Amniotic epithelial cell (primary cell): Measurements from ENCODE around the gene SYK.

Experiments used
- DNase-seq: peaks from one replicate; pipeline ENCODE4 v3.0.0-alpha.2; 2010; ENCODE audit warnings: low read depth

SYK gene

DNA sequence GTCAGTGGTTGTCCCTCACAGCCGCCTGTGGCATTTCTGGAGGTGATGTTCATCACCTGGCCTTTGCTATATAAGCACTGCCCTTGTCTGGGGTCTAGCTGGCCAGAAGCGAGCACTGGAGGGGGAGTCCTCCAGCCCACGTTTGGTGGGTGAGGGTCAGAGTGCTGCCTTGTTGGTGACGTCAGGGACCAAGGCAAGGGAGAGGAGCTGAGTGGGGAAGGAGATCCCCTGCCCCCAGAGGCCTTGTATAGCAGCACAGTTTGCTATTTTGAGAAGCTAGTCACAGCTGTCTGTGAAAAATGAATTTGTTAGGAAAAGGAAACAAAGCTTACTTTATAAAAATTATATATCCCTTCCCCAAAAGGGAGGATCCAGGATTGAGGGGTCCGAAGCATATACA, 49.8 kb downstream of the SYK start:
- DNase-seq: no peak

DNA sequence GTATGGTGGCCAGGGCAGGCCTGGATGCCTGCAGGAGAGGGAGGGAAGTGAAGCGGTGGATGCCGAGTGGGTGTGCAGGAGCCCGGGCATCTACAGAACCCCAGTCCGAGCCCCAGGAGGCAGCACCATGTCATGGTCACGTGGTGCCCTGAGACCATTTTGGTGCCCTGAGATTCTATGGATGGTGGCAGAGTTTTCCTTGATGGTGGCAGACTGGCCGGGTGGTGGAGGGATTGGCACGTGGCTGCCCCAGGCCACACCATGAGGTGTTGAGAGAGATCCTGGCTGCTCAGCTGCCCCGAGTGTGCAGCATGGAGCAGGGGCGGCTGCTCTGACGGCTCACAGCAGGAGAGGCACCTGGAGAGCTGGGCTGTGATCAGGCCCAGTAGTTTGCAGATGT, 52.3 kb downstream of the SYK start:
- no peak for DNase-seq

DNA sequence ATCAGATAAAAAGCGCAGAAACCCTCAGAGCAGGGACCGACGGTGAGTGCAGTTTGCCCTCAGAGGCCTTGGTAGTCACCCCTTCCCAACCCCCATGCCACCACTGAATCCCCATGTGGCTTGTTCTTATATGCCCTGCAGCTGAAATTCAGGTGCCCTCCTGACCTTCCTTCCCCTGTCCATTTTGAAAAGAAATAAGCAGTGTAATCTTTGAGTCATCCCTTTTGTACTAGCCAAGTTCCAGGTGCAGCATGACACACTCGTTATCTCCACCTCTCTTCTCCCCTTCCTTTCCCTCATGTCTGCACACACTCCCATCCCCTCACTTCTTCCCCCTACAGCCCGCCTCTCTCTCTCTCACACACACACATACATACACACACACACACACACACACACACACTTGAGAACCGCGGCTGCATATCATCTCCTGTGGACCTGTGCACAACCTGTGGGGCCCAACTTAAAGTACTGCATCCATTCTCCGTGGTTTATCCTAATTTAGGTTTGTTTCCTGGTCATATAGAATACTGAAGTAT, 53.1 kb downstream of the SYK start:
- DNase-seq: no peak

DNA sequence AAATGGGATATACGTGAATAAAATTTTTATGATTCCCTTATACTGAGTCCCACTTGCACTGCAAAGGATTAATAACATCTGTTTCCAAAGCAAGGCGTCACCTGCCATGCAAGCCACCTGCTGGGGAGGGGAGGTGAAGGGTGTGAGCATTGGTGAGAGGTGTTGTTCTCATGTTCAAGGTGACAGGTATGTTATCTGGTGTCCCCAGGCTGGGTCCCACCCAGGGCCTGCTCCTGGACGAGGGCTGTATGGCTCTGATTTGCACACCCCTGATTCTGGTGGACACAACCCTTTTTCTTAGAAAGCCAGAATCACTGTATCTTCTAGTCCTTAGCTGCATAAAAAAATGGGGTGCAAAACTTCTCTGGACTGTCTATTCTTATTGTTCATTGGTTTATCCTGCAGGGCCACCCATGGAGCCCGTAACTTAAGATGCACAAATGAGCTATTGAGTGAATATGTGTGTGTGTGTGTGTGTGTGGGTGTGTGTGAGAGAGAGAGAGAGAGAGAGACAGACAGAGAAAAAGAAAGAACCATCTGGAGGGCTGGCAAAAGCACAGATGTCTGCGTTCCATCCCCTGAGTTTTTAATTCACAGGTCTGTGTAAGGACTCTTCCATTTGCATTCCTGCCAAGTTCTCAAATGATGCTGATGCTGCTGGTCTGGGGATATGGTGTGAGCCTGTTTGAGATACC, 53.7 kb downstream of the SYK start:
- no peak for DNase-seq

DNA sequence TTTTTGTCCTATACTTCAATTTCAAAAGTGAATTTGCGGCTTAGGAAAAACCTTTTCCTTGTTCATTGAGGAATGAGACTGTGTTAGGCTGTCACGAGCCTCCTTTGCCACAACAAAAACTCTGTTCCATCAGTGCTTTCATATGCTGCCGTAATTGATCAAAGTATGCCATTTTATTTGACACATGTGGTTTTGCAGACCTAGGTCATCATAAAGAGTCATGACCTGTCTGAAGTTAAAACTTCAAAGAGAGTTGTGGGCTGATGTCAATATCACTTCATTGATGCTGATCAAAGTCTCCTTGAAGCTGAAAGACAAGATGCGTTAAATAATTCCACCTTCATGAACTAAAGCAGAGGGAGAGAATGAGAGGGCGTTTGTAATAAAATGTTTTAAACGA, 55.5 kb downstream of the SYK start:
- no peak for DNase-seq

DNA sequence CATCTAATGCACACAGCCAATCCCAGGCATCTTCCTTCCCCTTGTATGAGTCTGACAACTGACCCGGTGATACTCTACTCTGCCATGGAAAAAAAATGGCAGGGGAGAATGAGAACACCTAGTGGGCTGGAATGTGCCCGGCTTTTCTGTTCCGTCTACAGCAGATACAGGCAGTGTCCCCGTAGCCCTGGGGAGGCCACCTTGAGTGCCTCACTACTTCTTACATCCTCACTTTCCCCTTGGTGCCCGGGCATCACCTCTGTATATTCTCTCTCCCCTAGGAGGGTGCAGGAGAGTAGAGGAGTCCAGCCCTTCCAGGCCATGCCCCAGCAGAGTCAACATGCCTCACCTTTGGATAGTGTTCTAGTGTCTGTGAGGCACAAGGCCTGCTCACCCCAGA, 56.2 kb downstream of the SYK start:
- no peak for DNase-seq

DNA sequence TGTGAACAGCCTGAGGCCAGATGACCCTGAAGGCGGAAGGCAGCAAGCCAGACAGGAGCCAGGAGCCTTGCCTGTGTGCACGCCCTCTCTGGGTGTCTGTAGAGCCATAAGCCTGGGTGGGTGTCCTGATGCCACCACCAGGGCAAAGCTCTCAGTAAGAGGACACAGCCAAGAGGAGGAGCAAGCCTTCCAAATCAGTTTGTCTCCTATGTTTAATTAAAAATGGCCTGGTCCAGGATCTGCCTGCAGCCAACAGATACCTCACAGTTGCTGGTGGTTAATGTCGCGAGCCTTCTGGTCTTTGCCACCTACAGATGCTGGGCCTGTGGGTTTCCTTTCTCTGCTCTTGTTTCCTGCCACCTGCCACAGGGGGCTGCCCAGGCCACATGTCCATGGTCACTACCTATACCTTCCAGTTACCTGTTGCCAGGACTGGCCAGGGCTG, 56.9 kb downstream of the SYK start:
- no peak for DNase-seq

DNA sequence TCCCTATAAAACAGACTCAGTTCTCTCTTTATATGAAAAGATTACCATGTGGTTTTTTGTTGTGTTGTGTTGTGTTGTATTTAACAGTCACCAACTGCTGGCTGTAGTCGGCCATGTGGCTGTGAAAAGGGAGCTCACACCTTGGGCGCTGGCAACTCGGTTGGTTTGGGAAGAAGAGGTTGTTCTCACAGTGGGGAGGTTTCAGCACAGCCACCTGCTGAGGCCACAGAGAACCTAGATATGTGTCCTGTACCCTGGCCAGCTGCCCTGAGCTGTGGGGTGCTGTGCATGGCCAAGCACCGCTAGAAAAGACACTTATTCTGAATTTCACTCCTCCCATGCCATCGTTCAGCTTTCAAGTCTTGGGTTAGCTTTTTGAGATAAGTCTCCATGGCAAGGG, 58.8 kb downstream of the SYK start:
- no peak for DNase-seq

DNA sequence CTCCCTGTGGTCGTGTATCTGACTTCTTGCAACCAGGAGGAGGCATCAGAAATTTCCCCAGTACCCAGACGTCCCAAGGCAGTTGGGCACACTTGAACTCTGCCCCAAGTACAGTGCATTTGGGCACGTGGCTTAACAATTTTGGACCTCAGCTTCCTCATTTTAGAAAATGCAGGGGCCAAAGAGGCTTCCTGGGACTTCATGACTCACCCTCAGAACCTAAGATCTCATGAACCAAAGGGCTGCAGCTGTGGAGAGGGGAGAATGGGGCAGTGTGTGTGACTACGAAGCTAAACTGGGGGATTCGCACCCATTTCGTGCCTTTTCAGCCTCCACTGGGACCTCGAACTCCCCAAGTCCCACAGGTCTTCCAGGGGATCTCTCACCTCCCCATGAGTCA, 59.2 kb downstream of the SYK start:
- DNase-seq: no peak

DNA sequence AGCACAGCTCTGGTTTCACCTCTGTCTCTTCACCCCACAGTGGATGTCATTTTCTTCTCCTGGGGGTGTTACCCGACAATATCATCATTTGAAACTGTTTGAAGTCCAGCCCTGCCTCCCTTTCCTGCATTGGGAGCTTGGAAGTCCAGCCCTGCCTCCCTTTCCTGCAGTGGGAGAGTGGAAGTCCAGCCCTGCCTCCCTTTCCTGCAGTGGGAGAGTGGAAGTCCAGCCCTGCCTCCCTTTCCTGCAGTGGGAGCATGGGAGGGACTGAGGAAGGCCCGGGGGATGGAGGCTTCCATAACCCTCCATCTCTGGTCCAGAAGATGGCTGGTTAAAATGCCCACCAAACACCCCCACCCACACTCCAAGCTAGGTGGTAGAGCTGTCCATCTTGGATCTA, 59.8 kb downstream of the SYK start:
- no peak for DNase-seq

DNA sequence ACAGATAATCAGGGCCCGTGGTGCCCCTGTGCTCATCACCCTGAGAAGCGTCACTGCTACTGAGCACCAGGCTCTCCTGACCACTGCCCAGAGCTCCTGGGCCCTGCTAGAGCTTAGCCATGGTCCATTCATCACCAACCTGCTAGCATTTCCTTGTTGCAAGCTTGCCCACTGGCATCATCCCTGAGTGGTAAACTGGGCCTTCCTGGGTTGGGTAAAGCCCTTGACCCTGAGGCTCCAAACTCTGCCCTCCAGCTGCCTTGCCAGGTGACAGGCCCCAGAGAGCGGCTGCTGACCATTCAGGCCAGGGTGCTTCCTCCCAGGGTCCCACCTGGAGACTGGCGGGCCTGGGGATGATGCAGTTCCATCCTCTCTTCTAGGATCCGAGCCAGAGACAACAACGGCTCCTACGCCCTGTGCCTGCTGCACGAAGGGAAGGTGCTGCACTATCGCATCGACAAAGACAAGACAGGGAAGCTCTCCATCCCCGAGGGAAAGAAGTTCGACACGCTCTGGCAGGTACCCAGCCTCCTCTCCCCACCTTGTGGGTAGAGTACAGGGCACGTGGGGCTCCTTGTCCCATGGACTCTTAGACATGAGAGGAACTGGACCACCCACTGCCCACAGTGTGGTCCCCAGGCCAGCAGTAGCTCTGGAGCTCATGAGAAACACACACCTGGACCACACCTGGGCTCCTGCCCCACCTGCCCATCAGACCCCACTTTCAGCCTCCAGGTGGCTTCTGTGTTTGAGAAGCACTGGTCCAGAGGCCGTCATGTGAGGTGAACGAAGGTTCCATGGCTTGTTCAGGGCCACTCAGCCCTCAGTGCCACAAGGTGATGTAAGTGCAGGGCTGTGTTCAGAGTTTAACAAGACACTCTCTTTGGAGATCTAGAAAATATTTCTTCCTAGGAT, 60.5 kb downstream of the SYK start:
- no peak for DNase-seq

DNA sequence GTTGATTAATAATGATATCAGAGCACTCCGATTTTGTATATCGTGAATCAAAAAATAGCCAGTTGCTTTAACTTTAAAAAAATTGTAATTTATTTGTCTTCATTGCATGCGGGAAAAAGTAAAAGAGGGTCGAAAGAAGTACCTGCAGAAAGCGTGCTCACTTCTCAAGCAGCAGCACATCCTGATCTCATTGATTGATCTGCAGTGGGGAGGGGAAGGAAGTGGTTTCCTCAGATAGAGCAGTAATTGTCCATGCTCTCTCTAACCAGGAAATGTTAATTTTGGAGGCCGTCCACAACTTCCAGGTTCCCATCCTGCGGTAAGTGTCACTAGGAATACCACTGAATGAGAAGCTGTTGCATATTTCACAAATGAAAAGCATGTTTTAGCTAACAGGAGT, 63.2 kb downstream of the SYK start:
- no peak for DNase-seq

DNA sequence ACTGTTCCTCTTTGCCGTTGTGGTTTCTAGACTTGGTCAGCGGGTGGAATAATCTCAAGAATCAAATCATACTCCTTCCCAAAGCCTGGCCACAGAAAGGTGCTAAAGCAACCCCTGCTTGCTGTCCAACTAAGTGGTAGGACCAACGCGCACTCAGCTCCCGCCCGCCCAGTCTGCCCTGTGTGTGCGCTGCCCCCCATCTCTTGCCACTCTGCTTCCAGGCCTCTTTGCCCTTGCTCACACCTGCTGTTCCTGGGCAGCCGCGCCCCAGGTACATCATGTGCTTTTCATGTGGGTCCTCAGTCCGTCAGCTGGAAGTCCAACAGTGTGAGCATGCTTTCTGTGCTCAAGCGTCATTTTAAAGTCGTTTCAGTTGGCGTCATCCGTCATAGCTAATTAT, 65.5 kb downstream of the SYK start:
- DNase-seq: no peak

DNA sequence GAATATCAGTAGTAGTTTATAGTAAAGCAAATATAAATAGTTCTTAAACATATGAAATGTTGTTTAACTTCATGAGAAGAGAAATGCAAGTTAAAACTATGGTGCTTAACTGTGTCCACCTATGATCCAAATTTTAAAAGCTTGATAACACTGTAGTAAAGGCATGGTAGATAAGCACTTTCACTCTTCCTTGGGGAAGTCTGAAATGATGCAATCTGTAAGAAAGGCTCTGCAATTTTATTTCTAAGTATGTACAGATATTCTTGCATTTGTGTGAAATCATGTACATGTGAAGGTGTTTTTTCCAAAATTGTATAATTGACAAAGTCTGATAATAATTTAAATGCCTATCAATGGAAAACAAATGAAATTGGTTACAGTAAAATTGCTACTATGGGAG, 66.9 kb downstream of the SYK start:
- no peak for DNase-seq

DNA sequence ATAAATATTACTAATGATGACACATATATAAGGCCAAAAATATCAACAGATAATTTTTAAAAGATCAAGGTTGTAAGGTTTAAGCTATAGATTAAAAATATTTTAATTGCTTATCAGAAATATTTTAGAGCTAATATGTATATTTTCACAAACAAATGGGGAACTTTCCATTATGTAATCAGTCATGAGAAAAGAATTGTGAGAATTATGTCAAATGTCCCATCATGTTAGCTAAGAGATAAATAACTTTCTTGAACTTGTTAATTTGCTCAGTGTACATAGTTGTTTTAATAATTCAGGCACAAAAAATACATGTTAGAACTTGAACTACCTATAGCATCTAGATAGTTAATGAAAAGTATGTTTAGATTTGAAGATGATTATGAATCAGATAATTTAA, 67.7 kb downstream of the SYK start:
- DNase-seq: no peak

DNA sequence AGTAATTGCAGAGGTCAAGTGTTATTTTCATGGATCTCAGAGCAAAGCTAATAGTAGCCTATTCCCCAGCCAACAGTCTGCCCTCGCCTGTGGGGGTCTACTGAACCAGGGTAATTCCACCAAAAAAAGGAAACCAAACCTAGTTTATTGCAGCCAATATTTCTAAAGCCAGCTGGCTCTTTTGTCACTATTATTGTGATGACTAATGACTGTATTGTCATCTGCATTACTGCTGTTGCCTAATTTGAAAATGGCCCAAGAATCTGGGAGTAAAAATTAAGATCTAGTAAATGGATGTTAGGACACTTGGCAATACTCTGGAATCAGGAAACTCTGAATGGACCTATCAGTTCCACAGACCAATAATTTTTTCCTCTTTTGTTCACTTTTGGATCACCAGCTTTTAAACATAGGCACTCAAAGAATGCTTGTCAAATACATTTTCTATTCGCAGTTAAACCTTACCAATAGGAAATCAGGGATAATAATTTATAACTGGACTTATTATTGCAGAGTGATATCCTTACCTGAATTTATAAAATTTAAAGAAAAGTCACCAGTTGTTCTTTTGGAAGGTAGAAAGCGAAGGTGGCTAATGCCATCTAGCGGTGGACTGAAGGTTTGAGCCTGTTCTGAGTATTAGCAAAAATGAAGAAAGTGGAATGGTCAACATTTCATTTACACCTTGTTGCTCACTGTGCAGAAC, 69.2 kb downstream of the SYK start:
- DNase-seq: peak; percentile 41

DNA sequence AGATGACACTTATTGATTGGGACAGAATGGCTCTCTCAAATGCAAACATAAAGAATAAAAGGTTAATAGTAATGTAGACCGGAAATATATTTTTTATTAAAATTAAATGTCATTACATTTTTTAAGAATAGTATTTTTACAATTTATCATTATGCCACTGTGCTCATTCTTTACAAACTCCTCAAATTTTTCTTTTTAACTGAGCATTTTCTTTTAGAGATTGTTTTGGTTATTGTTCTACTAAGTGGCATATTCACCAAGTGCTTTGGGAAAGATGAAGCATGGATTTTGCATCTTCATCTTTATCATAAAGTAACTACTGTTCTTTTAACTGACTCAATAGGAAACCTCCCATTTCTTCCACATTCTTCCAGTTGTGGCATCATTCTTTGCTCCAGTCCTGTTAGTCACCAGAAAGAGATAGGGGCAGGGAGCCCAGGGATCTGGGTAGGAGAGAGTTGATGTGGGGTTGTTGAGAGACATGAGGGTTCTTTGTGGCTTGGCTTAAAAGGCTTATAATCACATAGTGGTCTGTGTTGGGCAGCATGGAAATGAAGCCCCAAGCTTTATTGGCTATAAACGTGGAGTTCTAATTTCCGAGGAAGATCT, 69.8 kb downstream of the SYK start:
- no peak for DNase-seq

DNA sequence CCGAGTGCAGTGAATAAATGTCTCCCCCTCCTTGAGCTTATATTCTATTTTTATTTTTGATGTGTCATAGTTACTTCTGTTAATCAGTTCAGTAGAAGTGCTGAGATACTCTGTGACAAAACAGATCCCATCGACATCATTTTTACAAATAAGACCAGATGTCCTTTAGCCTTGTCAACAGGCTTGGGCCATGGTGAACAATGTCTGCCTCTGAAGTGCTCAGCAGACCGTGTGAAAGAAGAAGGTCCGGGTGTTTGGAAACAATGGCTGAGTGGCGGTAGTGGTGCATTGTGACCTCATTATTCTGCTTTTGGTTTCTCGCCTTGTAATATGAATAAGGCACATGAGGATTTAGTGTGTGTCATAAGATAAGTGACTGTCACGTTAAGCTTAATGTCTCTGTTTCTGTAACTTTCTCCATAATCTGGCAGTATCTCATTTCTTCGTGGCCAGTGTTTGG, 71.2 kb downstream of the SYK start:
- no peak for DNase-seq

DNA sequence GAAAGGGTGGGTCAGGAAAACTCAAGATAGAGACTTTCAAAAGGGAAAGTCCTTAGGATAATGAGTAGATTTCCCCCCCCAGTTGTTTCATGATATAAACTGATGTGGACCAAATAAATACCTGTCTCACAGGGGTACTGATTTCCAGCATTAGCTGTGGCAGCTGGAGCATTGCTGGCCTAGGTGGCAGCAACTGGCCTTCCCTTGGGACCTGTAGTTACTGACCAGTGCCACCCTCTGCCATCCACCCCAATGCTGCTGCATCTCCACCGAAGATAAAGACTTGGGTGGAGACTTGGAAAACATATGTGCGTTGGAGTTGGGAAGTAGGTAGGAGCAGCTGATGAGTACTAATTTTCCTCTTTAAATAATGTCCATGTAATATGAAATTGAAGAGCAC, 71.8 kb downstream of the SYK start:
- DNase-seq: no peak

DNA sequence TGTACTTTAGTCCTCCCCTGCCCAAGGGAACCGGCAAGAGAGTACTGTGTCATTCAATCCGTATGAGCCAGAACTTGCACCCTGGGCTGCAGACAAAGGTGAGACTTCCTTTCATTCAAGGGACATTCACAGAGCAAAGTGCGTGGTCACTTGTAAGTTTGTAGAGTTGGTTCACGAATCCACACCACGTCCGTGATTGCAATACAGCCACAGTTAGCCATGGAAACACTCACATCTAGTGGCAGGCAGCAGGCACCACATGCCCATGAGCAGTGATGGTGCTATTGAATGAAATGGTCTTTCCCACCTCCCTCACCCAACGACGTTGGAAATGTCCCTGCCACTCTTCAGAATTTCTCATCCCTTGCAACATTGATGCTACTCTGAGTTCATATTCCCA, 72.6 kb downstream of the SYK start:
- no peak for DNase-seq

DNA sequence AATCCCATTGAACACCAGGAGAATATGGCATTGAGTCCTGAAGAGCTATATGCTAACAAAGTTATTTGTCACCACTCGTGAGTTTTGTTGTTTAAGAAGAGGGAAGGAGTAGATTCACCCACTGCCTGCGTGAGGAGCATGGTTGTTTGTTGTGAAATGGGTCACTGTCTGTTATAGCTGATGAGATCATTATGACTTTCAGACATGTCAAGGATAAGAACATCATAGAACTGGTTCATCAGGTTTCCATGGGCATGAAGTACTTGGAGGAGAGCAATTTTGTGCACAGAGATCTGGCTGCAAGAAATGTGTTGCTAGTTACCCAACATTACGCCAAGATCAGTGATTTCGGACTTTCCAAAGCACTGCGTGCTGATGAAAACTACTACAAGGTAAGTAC, 76.9 kb downstream of the SYK start:
- peak; percentile 6 for DNase-seq

DNA sequence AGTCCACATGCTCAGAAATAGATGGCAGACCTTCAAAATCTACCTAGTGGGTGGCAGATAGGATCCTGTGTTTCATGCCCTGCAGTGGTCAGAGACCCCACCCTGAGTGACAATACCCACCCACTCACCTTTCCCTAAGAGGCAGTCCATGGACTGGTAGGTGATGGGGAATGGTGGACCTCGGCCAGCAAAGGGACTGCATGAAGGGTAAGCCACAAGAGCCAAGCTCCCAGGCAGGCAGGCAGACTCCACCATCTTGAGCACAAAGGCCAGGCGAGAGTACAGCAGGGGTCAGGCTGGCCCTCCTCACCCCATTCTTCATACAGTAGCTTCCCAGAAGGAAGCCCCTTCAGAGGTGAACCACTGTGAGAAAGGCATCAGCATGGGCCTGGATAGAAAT, 78.4 kb downstream of the SYK start:
- no peak for DNase-seq
